GM10266 (cell line): Measurements from ENCODE around the gene EGFR.

ENCODE experiments used
- DNase-seq: peaks from one replicate; pipeline ENCODE4 v3.0.0; 2012; ENCODE audit errors: extremely low spot score
- CTCF ChIP-seq: IDR thresholded peaks from 2 replicates; pipeline ENCODE4 v1.5.1; 2012; ENCODE audit warnings: mild to moderate bottlenecking, low read depth; ENCODE audit not compliant: control insufficient read depth, insufficient read depth; ENCODE audit errors: missing control alignments

The EGFR gene

DNA sequence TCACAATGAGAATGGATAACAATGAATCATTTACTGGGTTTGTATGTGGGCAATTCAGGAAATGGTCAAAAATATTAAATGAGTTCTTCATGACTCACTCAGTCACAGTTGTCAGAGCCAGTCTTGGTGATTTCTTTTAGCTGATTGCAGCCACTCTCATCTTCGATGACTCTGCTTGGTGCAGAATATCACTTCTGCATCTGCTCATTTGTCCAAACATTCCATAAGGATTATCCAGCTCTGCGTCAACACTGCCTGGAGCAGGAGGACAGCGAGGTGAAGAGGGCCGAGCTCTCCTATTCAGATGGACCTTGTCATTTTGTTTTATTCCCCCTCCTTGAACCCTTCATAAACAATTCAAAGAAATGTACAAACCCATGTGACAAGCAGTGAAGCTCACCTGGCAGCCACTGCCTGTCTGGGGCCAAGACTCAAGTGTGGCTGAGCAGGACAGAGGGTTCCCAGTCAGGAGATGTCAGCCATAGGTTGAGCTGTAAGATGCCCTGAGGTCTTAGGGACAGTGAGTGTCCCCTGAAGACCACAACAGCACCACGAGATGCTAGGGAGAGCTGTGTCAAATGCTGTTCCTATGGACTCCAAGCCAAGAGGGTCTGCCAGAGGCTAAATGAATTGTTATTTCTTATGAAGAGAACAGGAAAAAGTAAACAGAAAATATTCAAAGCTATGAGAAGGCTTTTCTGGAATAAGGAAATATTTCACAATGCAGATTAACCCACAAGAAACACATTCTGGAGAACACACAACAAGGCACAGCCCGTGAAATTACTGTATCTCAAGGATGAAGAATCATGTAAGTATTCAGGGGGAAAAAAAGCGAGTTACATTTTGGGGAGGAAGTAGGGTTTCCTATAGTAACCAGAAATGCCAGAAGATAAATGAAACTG is 33.1 kb upstream of the EGFR start:
- TF ChIP-seq CTCF: no peak
- DNase-seq: no peak

- no peak for DNase-seq
- no peak for TF ChIP-seq CTCF
These were observed 32.1 kb upstream of the EGFR start for GRCh38 chr7:54986716-54987115.

DNA sequence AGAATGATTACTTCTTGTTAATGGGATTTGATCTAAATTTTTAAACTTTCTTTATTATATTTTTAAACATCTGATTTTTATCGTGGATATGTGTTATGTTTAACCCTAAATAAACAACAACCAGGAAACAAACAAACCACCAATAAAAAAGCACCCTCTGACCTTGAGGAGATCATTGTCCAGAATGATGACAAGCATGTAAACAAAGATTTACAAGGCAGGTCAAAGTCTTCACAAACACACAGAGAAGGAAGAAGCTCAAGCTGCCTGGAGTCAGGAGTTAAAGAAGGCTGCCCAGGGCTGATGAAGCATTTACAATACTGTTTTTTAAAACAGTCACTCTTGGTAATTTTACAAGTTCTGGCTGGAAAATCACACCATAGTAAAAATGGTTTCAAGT is 31.0 kb upstream of the EGFR start:
- TF ChIP-seq CTCF: no peak
- DNase-seq: no peak

DNA sequence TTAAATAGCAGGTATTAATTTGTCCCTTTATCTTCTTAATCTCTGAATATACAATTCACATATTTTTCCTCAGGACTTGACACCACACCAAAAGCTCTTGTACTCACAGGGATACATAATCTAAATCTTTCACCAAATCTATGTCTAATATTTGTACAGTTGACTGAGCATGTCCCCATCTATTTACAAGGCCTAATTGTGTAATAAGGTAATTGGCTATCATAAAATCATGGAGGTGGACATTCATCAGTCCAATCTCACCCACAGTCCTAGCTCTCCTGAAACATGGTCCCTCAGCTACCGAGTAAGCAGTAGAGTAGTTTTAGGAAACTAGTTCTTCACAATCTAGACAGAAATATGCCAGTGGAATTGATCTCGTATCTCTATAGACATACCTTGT is 30.3 kb upstream of the EGFR start:
- DNase-seq: no peak
- no peak for TF ChIP-seq CTCF

DNA sequence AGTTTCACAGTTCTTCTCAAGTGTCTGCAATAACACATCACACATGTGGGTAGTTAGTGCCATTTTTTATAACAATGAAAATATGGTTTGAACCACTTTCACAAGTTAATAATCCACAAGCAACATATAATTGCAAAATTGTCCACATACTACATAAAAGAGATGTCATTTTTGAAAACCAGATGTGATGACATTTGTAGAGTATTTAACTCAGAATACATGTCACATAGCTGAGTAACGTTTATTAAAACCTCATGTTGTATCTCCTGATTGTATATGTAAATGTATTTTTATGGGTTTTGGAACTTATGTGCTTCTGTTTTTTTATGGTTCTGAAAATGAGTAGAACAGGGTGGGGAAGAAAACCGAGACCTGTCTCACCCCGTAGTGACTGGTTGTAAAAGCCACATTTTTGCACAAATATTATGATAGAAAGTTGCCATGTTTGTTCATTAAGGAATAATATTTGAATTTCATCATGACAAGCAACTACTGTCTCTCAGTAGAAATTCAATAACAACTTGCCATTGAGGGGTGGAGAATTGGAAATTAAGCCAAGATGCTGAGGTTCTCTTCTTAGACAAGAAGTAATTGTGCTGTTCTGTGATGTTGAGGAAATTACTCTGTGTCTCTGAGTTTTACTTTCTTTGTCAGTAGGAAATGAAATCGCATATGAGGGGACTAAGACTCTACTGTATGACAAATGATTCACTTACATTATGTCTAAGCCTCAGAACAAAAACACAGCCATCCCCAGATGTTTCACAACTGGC is 29.2 kb upstream of the EGFR start:
- TF ChIP-seq CTCF: no peak
- no peak for DNase-seq

GRCh38 chr7:54991341-54991740 is 27.5 kb upstream of the EGFR start:
- TF ChIP-seq CTCF: no peak
- DNase-seq: no peak
